K562 (cell line): ENCODE results near the gene ELMOD2. TPM values are rescaled to one million over a fixed set of nuclear protein-coding genes. Genes with fewer than 3 reads are reported as not detected.

ENCODE experiments used
- AFF4 ChIP-seq: sonication (generic); formaldehyde crosslinking; IDR thresholded peaks from 2 replicates; pipeline ENCODE4 v1.8.0; 2023; ENCODE audit warnings: mild to moderate bottlenecking, missing genetic modification reagents
- CUX1 ChIP-seq: fragments of 200-800 bp; sonication (Bioruptor generic); IDR thresholded peaks from 2 replicates; pipeline ENCODE4 v1.6.1; 2016; ENCODE audit warnings: missing genetic modification characterization, missing compliant biosample characterization
- ESRRB ChIP-seq: fragments of 250-450 bp; sonication (Bioruptor Pico); IDR thresholded peaks from 2 replicates; pipeline ENCODE4 v1.5.0; 2020; ENCODE audit warnings: mild to moderate bottlenecking, moderate library complexity, borderline replicate concordance
- FOXM1 ChIP-seq, 2 experiments: fragments of 450-650 bp in 1 of 2; sonication (generic) in 1 of 2; formaldehyde crosslinking in 1 of 2; IDR thresholded peaks; 2 replicates each; pipeline versions ENCODE4 v1.6.1 to v1.9.0; 2017 to 2022; ENCODE audit warnings: low read depth in 2 of 2, mild to moderate bottlenecking in 2 of 2, missing genetic modification reagents in 1 of 2, moderate library complexity in 1 of 2
- GABPB1 ChIP-seq: sonication (generic); formaldehyde crosslinking; IDR thresholded peaks from 2 replicates; pipeline ENCODE4 v1.8.0; 2022; ENCODE audit warnings: mild to moderate bottlenecking, missing genetic modification reagents
- KLF10 ChIP-seq: fragments of 250-450 bp; sonication (Bioruptor Pico); IDR thresholded peaks from 2 replicates; pipeline ENCODE4 v1.6.1; 2021; ENCODE audit warnings: matching md5 sums
- TARDBP ChIP-seq: fragments of 450-650 bp; IDR thresholded peaks from 2 replicates; pipeline ENCODE4 v1.6.1; 2016
- ZEB2 ChIP-seq: fragments of 450-650 bp; IDR thresholded peaks from 2 replicates; pipeline ENCODE4 v1.6.1; 2016
- ZNF431 ChIP-seq: sonication (generic); formaldehyde crosslinking; IDR thresholded peaks from 2 replicates; pipeline ENCODE4 v1.8.0; 2022; ENCODE audit warnings: mild to moderate bottlenecking, missing genetic modification reagents
- ZNF766 ChIP-seq: fragments of 200-800 bp; sonication (Bioruptor generic); conservative IDR thresholded peaks from 2 replicates; pipeline ENCODE4 v1.6.1; 2016; ENCODE audit warnings: missing genetic modification characterization, missing compliant biosample characterization
- polyA plus RNA-seq, 8 experiments: library from polyadenylated mRNA; depleted of rRNA in 4 of 8; stranded (reverse) in 5 of 8; unstranded in 3 of 8; fragments of >200 nt; fragmentation: Nextera tagmentation in 2 of 8; fragmentation: Illumina TruSeq in 1 of 8; extraction: Ambion mirVana in 2 of 8; extraction: Trizol in 1 of 8; gene quantifications; 2 replicates each; pipeline versions ENCODE4 v1.2.1 to v1.2.3, GENCODE V29; 2011 to 2014; ENCODE audit warnings: inconsistent platforms in 1 of 8, missing spikeins in 1 of 8
- total RNA-seq, 7 experiments: library from RNA; depleted of rRNA in 6 of 7; stranded (reverse); fragments of >200 nt in 6 of 7; fragmentation: Illumina TruSeq in 2 of 7; extraction: Trizol in 2 of 7; gene quantifications; 2 replicates each; pipeline versions ENCODE4 v1.2.1 to v1.2.3, GENCODE V29; 2011 to 2021; ENCODE audit warnings: low replicate concordance in 1 of 7
- TF ChIP-seq, protein P1 (sequence below): fragments of 250-450 bp; sonication (Bioruptor Pico); IDR thresholded peaks from 2 replicates; pipeline ENCODE4 v1.8.0; 2021; ENCODE audit warnings: borderline replicate concordance, mild to moderate bottlenecking, moderate library complexity; ENCODE audit not compliant: poor library complexity, severe bottlenecking
- TF ChIP-seq, protein P2 (sequence below): sonication (generic); IDR thresholded peaks from 2 replicates; pipeline ENCODE4 v1.6.1; 2016
- TF ChIP-seq, protein P3 (sequence below): fragments of 250-450 bp; sonication (Bioruptor Pico); IDR thresholded peaks from 2 replicates; pipeline ENCODE4 v1.5.0; 2021; ENCODE audit warnings: mild to moderate bottlenecking, borderline replicate concordance
- TF ChIP-seq, protein P4 (sequence below): sonication (generic); formaldehyde crosslinking; IDR thresholded peaks from 2 replicates; pipeline ENCODE4 v1.9.0; 2022; ENCODE audit warnings: mild to moderate bottlenecking, missing genetic modification reagents

Gene ELMOD2
- total and polyA plus RNA-seq, 9 of the 15 experiments (the other 6 are each of a cell fraction or from before 2014, with no cell fraction given): 11.0 to 23.3 (median 14.3) TPM

GRCh38 chr4:140529434-140529833, 5.5 kb downstream of the ELMOD2 start (continued):
- TF ChIP-seq ZNF431 (no peak), ZEB2 (peak; percentile 68), KLF10 (no peak), ZNF766 (peak; percentile 63; the same call in 1 of the 2 replicates), TARDBP (peak; percentile 32; the same call in 1 of the 2 replicates), CUX1 (no peak), FOXM1 (IDR thresholded peaks at IDR 0.05; ENCODE audit: low read depth) (peak; percentile 88), FOXM1 (CRISPR knock-in tag; IDR thresholded peaks at IDR 0.05; ENCODE audit: low read depth) (no peak), ESRRB (CRISPR knock-in tag) (no peak), GABPB1 (CRISPR knock-in tag) (no peak), AFF4 (CRISPR knock-in tag) (0 out of 2 replicates have a peak, but pooled peaks have one; percentile 51)
- TF ChIP-seq, protein P1, sequence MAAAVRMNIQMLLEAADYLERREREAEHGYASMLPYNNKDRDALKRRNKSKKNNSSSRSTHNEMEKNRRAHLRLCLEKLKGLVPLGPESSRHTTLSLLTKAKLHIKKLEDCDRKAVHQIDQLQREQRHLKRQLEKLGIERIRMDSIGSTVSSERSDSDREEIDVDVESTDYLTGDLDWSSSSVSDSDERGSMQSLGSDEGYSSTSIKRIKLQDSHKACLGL: no peak
- TF ChIP-seq, protein P2, sequence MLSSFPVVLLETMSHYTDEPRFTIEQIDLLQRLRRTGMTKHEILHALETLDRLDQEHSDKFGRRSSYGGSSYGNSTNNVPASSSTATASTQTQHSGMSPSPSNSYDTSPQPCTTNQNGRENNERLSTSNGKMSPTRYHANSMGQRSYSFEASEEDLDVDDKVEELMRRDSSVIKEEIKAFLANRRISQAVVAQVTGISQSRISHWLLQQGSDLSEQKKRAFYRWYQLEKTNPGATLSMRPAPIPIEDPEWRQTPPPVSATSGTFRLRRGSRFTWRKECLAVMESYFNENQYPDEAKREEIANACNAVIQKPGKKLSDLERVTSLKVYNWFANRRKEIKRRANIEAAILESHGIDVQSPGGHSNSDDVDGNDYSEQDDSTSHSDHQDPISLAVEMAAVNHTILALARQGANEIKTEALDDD: peak; percentile 88
- TF ChIP-seq, protein P3, sequence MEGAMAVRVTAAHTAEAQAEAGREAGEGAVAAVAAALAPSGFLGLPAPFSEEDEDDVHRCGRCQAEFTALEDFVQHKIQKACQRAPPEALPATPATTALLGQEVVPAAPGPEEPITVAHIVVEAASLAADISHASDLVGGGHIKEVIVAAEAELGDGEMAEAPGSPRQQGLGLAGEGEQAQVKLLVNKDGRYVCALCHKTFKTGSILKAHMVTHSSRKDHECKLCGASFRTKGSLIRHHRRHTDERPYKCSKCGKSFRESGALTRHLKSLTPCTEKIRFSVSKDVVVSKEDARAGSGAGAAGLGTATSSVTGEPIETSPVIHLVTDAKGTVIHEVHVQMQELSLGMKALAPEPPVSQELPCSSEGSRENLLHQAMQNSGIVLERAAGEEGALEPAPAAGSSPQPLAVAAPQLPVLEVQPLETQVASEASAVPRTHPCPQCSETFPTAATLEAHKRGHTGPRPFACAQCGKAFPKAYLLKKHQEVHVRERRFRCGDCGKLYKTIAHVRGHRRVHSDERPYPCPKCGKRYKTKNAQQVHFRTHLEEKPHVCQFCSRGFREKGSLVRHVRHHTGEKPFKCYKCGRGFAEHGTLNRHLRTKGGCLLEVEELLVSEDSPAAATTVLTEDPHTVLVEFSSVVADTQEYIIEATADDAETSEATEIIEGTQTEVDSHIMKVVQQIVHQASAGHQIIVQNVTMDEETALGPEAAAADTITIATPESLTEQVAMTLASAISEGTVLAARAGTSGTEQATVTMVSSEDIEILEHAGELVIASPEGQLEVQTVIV (CRISPR knock-in tag): no peak
- TF ChIP-seq, protein P4, sequence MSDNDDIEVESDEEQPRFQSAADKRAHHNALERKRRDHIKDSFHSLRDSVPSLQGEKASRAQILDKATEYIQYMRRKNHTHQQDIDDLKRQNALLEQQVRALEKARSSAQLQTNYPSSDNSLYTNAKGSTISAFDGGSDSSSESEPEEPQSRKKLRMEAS (CRISPR knock-in tag): no peak; the same call in 1 of the 2 replicates
